ENCODE data around the gene NUTM2F. TPM values are rescaled to one million over a fixed set of nuclear protein-coding genes. Genes with fewer than 3 reads are reported as not detected.
A peak's percentile ranks its signal among the peaks of the same experiment; 100 is the strongest.
"Not testable (repeated sequence)": the region's sequence is repeated elsewhere in the genome, so short reads cannot be mapped to it uniquely, and the experiment has no call there.

NUTM2F gene
- total and polyA plus RNA-seq, 12 donors: not detected

DNA sequence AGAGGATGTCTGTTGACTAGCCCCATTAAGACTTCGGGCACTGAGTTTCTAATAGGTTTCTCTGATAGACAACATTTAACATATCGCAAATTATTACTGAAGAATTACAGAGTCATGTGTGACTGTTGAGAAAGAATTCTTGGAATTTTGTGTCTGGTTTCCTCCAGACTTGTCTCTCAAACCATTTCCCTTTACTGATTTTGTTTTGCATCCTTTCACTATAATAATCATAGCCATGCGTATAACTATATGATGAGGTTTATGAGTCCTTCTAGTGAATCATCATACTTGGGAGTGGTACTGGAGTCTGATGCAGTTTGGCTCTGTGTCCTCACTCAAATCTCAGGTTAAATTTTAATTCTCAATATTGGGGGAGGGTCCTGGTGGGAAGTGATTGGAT, 42.3 kb downstream of the NUTM2F start:
- no peaks in the 10 kb centered on the region for H3K9me3 ChIP-seq (replicated peaks in 1 of 3)
- H3K36me3 ChIP-seq (replicated peaks in 1 of 2): no peaks in the 10 kb centered on the region
- no peak overlapping the region for H3K4me3 ChIP-seq
- peaks cover 0 to 3% of the 10 kb centered on the region in 2 donors for H3K4me1 ChIP-seq (replicated peaks in 1 of 2)
- WGBS, 4 donors: 95 to 98% (median 97%) methylated on average over 3 of the region's 3 CpGs
- intact Hi-C loops (cut with DNase I): no loop called here
- H3K27ac ChIP-seq: no peak overlapping the region
- H3K27me3 ChIP-seq: no peaks in the 10 kb centered on the region
- TF ChIP-seq POLR2A (IDR thresholded peaks at IDR 0.05): no peak
- no peak for TF ChIP-seq CTCF (IDR thresholded peaks at IDR 0.05)
- no peak for DNase-seq

DNA sequence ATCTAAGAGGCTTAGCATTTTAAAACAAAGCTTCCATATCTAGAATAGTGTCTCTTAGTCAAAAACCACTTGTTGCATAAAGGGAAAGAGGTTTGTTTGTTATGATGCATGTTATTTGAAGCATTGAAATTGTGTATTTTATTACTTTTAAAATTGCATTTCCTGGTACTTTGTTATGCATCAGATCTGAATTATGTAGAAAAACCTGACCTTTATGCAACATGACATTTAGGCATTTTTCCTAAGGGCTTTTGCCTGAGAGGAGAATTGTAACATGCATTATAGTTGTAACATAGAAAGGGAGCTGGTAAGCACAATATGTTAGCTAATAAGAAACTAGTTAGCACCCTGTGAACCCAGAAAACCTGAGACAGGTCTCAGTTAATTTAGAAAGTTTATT, 47.3 kb downstream of the NUTM2F start:
- Histone ChIP-seq H3K27me3 (no peaks in the 10 kb centered on the region), H3K36me3 (replicated peaks in 1 of 2) (peaks cover 0 to 6% of the 10 kb centered on the region in 2 donors), H3K4me3 (no peak overlapping the region), H3K4me1 (replicated peaks in 1 of 2) (peaks cover 0 to 4% of the 10 kb centered on the region in 2 donors), H3K27ac (no peak overlapping the region), H3K9me3 (replicated peaks in 1 of 3) (no peaks in the 10 kb centered on the region)
- no peak for DNase-seq
- TF ChIP-seq POLR2A (IDR thresholded peaks at IDR 0.05) (no peak), CTCF (IDR thresholded peaks at IDR 0.05) (no peak)
- intact Hi-C loops (cut with DNase I): no loop called here

GRCh38 chr9:94280409-94280989, 47.9 kb downstream of the NUTM2F start:
- Histone ChIP-seq H3K27me3 (no peaks in the 10 kb centered on the region), H3K4me1 (replicated peaks in 1 of 2) (peaks cover 0 to 4% of the 10 kb centered on the region in 2 donors), H3K36me3 (replicated peaks in 1 of 2) (peaks cover 0 to 6% of the 10 kb centered on the region in 2 donors), H3K27ac (no peak overlapping the region), H3K9me3 (replicated peaks in 1 of 3) (no peaks in the 10 kb centered on the region), H3K4me3 (no peak overlapping the region)
- no peak for DNase-seq
- 94 to 98% (median 96%) methylated on average over 9 of the region's 9 CpGs for WGBS, 4 donors
- intact Hi-C loops (cut with DNase I): no loop called here
- TF ChIP-seq POLR2A (IDR thresholded peaks at IDR 0.05): no peak
- TF ChIP-seq CTCF (IDR thresholded peaks at IDR 0.05): no peak

GRCh38 chr9:94277885-94278536, 50.4 kb downstream of the NUTM2F start:
- H3K36me3 ChIP-seq (replicated peaks in 1 of 2): peaks cover 0 to 6% of the 10 kb centered on the region in 2 donors
- no peaks in the 10 kb centered on the region for H3K9me3 ChIP-seq (replicated peaks in 1 of 3)
- peak overlapping the region in 1 of 5 donors; percentile 13 for H3K27ac ChIP-seq
- H3K27me3 ChIP-seq: no peaks in the 10 kb centered on the region
- H3K4me1 ChIP-seq (replicated peaks in 1 of 2): peaks cover 0 to 4% of the 10 kb centered on the region in 2 donors
- no peak for TF ChIP-seq POLR2A (IDR thresholded peaks at IDR 0.05)
- TF ChIP-seq CTCF (IDR thresholded peaks at IDR 0.05): no peak
- H3K4me3 ChIP-seq: no peak overlapping the region
- intact Hi-C loops (cut with DNase I): no loop called here
- DNase-seq: no peak
- WGBS, 4 donors: 91 to 98% (median 96%) methylated on average over 3 to 6 of the region's 6 CpGs

GRCh38 chr9:94277029-94277428, 51.4 kb downstream of the NUTM2F start:
- H3K4me1 ChIP-seq (replicated peaks in 1 of 2); H3K27me3 ChIP-seq; H3K4me3 ChIP-seq; H3K36me3 ChIP-seq (replicated peaks in 1 of 2); H3K9me3 ChIP-seq (replicated peaks in 1 of 3); intact Hi-C loops (cut with DNase I); DNase-seq; H3K27ac ChIP-seq: not testable (repeated sequence)
- 96% methylated on average over 4 of the region's 4 CpGs for WGBS, 4 donors

Measured in adrenal gland (tissue), 12 donors.